ENCODE results near the gene KCNMA1.
"Not testable (repeated sequence)": the region's sequence is repeated elsewhere in the genome, so short reads cannot be mapped to it uniquely, and the experiment has no call there.

Gene KCNMA1

DNA sequence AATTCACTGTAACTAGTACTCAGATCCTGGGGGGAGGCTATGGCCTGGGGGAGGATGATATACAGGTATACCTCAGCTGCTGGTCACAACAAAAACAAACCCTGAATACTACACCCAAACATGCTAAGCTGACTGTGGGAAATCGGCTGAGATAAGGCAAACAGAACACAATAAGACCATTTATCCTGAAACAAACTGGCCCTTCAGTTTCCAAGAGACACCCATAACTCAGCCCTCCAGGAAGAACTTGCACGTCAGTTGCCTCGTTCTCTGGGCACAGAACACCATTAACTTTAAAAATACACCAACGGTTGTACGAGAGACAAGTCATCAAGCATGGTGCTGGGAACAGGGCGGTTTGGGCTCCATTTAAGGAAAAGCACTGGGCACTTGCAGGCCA, 24.1 kb upstream of the KCNMA1 start:
- no peak for DNase-seq

DNA sequence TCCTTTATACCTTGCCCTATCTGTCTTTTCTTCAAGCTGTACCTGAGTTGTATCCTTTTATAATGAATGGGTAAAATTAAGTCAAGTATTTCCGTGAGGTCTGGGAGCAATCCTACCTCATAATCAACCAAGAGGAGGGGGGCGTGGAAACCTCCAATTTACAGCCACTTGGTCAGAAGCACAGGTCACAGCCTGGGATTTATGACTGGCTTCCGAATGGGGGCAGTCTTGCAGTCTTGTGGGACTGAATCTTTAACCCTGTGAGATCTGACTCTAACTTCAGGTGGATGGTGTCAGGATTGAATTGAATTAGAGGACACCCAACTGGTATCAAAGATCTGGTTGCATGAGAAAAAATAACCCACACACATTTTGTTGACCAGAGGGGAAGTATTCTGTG, 23.5 kb upstream of the KCNMA1 start:
- DNase-seq: no peak

DNA sequence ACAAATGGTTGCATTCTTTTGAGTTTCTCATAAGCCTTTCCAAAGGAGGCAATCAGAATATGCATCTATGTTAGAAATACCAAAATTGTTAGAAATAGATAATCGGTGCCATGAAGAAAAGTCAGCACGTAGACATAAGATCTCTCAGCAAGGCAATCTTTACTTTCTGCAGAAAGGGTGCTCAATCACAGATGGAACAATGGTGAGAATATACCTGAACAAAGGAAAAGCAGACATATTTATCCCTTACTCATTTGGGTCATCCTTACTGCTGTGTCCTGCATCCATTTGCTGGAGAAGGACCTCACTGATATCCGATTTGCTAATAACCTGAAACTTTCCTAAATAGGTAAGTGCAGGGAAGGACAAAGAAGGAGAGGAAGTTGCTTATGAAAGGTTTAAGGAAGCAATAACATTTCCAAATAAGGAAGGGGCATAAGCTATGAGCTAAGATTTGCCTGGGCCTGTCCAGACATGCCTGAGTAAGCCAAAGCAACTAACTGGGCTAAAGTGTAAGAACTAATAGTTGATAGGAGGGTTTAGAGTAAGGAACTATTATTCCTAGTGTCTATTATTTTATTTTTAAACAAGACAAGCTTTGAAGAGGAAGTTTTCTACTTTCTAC, 21.6 kb upstream of the KCNMA1 start:
- DNase-seq: not testable (repeated sequence)

DNA sequence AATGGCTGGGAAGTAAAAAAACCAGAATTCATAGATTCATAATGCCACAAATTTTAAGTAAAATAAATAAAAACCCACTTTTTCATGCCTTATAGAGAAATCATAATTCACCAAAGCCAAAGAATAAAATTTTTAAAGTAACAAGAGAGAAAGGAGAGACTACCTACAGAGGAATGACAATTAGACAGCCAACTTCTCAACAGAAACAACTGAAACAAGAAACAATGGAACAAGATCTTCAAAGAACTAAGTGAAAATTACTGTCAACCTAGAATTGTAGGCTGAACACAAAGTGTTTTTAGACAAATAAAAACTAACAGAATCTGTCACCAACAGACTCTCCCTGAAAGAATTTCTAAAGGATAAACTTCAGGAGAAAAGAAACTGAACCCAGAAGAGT, 15.6 kb upstream of the KCNMA1 start:
- no peak for DNase-seq

DNA sequence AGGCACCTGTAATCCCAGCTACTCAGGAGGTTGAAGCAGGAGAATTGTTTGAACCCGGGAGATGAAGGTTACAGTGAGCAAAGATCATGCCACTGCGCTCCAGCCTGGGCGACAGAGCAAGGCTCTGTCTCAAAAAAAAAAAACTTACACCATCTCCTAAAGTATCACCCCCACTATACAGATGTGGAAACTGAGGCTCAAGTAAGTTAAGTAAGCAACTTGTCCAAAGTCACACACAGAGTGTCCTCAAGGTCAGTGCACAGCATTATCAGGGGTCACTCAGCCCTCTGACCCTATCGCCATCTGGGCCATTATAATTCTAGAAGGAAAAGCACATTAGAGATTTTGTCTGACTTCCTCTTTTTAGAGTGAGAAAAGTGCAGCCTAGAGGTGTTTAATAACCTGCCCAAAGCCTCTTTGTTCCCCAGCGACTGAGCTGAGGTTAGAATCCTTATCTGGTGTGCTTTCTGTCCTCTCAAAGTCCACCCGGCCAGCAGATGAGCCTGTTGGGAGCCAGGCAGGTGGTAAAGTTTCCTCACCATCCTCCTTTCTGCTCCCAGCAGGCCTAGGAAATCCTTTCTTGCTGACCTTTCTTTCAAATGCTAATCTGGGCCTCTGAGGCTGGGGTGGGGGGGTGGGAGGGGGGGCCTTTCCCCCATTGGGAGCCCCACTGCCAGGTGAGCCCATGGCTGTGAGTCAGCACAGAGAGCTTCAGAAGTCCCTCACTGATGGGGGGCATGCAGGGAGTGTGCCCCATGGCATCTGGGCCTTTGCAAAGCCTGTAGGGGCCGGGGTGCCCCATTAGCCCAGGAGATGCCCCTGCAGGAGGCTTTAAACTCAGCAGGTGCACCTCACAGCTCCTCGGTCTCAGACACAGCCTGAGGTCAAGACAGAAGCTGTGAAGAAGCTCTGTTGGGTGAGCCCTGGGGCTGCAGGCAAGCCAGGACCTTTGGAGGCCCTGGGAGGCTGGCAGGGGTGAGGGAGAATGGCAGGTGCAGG, 12.0 kb upstream of the KCNMA1 start:
- no peak for DNase-seq

DNA sequence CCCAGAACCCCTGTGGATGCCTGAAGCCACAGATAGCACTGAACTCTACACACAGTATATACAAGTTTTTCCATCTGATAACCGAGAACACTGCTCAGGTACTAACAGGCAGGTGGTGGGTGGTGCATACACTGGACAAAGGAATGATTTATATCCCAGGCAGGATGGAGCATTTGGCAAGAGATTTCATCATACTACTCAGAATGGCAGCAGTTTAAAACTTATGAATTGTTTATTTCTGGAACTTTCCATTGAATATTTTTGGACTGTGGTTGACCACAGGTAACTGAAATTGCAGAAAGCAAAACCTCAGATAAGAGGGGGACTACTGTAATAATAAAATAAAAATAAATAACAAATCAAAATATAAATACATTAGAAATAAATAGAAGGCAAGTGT, 10.9 kb upstream of the KCNMA1 start:
- no peak for DNase-seq

DNA sequence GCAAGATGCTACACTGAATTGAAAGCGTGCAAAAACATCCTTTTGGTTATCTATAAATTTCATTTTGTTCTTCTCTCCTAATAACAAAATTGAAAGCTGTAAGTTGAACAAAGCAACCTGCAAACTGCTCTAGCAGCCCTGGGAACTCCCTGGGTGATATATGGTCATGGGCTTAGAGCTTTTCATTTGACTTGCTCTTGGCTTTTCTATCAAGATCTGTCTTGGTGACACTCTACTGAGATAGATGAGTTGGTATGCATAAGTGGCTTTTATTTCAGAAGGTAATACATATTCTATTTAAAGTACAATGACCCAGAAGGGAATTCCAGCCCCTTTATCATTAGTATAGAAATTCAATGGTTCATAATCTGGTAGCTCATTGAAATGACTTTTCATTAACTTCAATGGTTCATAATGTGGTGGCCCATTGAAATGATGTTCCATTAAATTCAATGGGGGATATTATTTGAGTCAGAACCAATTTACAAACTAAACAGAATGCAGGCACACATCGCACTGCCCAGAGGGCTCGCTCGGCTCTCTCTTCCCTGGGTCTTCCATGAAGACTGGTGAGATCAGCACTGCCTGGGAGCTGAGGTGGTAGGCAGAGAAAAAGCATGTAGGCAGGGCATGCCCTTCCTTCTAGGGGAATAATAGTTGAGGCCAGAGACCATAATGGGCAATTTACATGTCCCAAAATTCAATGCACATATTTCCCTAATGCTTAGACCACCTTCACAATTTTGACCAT, 10.1 kb upstream of the KCNMA1 start:
- no peak for DNase-seq

DNA sequence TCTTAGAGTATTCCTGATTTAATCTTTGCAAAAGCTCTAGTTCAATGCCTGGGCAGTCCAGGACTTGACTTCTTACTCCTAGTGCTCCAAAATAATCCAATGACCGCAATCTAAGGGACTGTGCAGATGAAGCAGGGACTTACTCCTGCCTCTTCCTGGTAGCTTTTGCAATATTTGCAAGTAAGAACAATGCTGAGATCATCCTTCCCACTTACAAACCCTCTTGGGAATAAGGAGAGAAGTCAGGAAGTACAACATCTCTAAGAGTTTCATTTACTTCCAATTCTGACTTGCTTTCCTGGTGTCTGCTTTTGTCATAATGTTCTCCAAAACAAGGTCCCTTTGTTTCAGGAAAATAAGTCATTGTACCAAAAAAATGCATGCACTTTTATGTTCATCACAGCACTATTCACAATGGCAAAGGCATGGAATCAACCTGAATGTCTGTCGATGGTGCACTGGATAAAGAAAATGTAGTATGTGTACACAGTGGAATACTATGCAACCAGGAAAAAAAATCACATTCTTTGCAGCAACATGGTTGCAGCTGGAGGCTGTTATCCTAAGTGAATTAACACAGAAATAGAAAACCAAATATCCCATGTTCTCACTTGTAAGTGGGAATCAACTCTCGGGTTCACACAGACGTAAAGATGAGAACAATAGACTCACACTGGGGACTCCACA, 7.1 kb upstream of the KCNMA1 start:
- no peak for DNase-seq

DNA sequence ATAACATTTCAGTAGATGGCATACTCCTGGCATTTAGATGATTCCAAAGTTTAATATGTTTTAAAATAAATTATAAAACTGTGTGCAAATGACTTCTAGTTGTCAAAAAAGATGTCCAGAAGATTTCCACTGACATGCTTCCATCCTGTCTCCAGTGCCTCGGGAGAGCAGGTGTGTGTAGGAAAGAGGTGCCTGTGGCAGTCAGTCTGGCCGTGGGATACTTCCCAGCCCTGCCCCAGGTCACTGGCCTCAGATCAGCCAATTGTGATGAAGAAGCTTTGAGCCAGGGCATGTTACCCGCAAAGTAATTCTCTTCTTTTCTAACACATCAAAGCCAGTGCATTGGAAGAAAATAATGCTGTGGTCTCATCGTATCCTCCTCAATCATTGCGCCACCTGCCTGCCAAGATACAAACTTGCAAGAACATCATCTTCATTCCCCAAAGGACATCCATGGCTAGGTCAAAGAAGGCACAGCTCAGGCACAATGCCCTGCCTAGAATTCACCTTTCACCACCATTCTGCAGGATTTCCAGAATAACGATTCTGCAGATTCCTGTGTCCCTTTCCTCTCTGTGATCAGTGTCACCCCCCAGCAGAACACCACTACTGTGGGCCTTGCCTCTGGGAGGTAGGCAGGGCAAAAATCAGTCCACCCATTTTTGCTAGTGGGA, 6.3 kb upstream of the KCNMA1 start:
- peak; percentile 77 for DNase-seq

DNA sequence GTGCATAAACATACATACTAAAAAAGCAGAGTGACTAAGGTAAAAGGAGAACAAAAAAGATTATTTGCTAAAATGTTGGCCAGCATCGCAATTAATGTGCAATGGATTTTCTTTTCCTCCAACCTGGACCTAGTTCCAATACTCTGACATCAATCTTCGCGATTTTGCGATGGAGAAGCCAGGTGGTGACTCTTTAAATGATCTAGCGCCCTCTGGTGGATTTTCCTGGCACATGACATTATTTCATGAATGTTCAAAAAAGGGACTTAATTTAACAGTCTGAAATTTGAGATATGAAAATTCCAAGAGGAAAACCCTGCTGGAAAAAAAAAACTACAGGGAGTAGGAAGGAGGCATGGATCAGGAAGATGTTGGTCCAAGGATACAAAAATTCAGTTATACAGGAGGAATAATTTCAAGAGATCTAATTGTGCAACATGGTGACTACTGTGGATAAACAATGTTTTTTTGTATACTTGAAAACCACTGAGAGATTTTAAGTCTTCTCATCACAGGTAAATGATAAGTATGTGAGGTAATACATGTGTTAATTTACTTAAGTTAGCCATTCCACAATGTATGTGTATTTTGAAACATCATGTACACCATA, 4.3 kb upstream of the KCNMA1 start:
- peak; percentile 87 for DNase-seq

DNA sequence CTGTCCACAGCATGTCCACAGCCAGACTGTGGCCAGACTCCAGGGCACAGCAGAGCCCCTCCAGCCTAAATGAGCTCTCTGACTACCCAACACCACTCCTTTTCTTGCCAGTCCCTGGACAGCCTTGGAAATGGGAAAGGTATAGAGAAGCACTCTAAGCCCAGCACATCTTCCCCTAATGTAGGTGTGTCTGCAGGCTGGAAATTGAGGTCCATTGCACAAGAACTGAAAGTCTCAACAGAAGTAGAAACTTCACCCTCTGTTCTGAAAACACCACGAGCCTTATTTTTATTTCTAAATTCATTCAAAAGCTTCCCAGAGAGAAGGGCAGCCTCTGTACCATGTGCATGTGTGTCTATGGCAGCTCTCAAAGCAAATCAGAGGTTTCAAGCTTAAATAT, 3.7 kb upstream of the KCNMA1 start:
- DNase-seq: no peak

DNA sequence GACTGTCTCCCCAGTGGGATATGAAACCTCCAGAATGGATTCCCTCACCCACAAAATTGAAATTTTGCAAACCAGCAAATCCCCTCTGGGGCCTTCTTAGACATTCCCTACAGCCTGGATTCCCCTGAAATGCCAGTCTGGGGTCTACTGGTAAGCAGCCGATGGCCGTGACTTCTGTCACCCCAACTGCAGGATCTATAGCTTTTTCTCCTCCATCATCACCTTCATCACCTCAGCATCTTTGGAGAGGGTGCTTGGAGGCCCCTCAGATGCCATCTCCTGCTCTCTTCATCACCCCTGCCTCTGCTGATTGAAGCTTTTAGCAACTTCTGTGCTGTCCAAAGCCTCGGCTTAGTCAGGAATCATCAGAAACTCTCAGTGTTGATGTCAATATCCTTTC, 2.6 kb upstream of the KCNMA1 start:
- DNase-seq: no peak

DNA sequence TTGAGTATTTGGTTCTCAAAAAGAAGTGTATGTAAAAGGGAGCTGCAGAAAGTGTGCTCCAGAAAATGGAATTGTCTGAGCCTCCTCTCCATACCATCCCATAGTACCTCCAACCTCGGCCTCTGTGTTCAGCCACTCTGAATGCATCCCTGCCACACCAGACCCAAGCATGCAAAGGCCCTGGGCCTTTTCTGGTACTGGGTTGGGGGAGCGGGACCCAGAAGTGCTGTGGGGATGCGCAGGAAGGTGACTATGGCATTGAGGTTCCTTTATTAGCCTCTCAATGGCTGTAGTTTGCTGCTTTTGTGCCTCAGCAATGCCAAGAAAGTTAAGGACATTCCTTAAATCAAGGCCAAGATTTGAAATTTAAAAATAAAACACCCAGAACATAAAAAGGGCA, 2.1 kb upstream of the KCNMA1 start:
- DNase-seq: no peak

DNA sequence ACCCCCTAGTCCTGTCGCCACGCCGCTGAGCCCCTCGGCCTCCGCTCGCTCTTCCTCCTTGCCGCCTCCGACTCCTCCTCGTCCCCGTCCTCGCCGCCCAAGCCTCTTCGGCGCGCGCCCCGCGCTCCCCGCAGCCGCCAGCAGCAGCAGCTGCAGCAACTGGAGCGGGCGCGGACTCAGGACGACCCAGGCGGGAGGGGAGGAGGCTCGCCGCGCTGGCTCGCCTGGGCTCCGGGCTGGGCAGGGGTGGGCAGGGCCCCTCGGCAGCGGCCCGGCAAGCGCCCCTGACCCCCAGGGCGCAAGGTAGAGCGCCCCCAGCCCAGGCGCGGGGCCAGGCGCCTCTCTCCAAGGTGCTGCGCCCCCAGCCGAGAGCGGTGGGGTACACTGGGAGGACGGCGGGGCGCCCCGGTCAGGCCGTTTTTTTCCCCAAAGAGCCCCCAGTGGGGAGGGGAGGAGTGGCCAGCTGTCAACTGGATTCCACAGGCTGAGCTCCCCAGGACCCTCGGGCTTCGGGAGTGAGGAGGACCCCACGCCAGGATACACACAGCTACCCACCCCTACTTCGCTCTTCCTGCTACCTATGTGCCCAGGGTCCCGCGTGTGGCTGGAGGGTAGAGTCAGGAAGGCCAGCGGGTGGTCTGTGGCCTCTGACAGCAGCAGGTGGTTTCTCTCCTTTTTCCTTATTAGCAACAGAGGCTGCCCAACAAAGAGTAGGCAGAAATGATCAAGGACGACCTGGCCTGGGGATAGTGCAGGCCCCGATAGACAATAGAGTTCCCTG, 903 bp upstream of the KCNMA1 start:
- DNase-seq: no peak

DNA sequence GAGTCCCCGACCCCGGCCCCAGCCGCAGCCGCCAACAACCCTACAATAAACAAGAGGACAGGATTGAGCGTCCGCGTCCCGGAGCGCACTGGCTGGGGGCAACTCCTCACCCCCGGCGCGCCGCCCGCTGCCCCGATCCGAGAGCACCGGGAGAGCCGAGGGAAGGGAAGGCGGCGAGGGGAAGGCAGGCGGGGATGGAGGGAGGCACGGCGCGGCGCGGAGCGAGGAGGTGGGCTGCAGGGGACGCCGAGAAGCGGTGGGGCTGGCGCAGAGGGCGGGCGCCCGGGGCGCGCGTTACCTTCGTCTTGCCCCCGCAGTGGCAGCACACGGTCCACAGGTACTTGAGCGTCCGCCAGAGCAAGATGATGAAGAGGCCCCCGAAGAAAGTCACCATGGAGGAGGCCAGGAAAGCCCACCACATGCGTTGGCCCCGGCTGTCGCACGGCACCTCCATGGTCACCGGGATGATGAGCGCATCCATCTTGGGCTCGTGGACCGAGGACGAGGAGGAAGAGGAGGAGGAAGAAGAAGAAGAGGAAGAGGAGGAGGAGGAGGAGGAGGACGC, 559 bp downstream of the KCNMA1 start:
- DNase-seq: no peak

DNA sequence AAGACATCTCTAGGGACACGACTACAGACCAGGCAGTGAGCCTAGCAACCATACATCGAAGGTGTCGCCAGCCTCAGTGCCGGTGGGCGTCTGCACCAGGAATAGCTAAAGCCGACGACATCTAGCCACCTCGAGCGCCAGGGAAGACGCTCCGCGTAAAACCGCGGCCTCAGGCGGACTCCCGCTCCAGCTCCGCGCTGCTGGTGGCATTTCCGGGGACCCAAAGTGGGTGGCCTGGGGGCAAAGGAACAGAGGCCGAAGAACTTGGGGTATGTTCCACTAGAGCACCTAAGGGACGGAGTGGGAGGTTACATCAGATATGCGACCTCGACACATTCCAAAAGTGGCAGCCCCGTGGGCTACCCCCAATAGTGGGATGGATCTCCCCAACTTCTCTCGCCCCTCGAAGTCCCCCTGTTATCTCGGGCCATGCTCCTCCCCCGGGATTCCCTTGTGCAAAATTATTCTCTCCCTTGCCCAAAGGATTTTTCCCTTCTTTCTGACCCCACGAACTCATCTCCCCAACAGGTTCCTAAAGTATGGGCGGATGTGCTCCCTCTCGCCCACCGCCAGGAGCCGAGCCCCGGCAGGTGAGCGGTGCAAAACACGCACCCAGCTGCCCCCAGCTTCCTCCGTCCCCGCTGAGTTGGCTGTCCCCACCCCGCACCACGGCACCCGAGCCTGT, 1.2 kb downstream of the KCNMA1 start:
- no peak for DNase-seq

DNA sequence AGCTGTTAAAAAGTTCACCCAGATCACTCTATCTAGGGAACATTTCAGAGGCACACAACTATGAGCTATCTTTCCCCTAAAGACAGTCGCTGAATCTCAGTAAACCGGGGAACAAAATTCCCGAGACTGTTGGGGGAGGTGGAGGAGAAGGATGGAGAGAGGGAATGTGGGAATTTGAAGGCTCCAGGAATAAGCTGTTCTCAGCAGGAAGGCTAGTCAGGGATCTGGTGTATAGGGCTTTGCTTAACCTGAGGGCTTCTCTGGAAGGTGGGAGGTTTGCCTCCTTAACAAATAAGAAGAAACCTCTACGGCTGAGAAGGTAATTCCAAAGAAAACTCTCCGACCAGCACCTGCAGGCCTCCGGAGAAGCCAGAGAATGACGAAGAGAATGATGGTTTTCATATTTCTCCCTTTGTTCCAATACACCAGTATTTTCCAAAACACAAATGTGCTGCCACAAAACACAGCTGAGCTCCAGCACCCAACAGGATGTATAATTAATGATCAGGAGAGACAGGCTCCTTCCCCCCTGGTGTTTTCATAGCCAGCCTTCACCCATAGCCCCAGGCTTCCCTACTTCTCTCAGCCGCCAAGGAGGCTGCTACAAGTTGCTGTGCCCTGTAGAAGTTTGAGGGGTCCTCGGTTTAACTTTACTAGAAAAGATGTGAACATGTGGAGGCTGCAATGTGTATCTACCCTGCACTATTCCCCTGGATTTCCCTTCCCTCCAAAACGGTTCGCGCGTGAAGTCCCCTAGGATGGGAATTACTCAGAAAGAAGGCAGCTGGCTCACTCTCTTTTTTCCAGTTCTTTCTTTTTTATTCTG, 2.0 kb downstream of the KCNMA1 start:
- DNase-seq: no peak

DNA sequence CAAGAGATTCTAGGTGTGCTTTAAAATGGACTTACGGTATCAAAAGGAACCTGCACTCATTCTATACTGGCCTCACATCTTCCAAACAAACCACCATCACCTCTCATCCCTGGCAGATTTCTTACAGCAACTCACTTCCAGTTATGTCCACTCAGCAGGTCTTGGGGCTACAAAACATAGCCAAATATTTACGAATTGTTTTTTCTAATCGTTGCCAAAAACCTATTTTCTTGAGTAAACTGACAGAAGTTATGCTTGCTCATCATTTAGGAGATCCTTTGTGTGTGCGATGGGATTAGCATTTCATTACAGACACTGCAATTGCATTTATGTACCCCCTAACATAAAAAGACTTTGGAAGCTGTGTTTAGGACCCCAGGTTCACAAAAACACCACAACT, 2.7 kb downstream of the KCNMA1 start:
- DNase-seq: no peak

DNA sequence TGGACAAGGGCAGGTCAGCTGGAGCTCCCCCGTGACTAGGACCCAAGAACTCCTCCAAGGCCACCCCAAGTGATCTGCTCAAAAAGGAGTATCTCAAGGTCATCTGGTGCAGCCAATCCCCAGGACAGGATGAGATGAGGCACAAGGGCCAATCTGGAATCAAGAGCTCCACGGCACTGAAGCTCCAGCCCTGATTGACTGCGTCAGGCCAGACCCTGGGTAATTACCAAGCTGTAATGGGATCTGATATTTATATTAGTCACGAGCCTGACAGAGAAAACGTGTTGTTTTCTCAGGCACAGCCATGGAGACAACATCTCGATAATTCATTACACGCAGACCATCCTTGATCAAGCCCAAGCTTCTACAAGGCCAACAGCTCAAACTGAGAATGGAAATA, 4.2 kb downstream of the KCNMA1 start:
- DNase-seq: no peak
